Measurements from ENCODE around the gene BRF1. TPM values are rescaled to one million over a fixed set of nuclear protein-coding genes. Genes with fewer than 3 reads are reported as not detected.

Gene BRF1
- total and polyA plus RNA-seq, 5 donors: 17.9 to 21.1 (median 18.2) TPM

- Histone ChIP-seq H3K4me3 (ENCODE audit: low read length) (peak within 1 kb of the TSS; percentile 87), H3K27ac (ENCODE audit: low read length) (peak within 1 kb of the TSS; percentile 88), H3K4me1 (ENCODE audit: control insufficient read depth, insufficient read depth, low read length) (peaks cover 2% of the 10 kb centered on the region), H3K9me3 (ENCODE audit: control insufficient read depth, low read length) (no peaks in the 10 kb centered on the region), H3K27me3 (ENCODE audit: control insufficient read depth, insufficient read depth) (no peaks in the 10 kb centered on the region)
- peak; percentile 94 to 95 for ATAC-seq
- intact Hi-C loops (cut with DNase I): no loop called here
- WGBS: under 1% methylated on average over 129 of the region's 130 CpGs
- DNase-seq: peak; percentile 89 to 95 (median 95)
Measured at GRCh38 chr14:105248368-105249181, 52.2 kb downstream of the BRF1 start, which contains the start of gene BTBD6. BTBD6 (plus strand) TSS chr14:105248533; CDS start chr14:105248712, 179 bp downstream.

GRCh38 chr14:105247715-105248367, 53.0 kb downstream of the BRF1 start:
- Histone ChIP-seq H3K27me3 (ENCODE audit: control insufficient read depth, insufficient read depth) (no peaks in the 10 kb centered on the region), H3K4me1 (ENCODE audit: control insufficient read depth, insufficient read depth, low read length) (peaks cover 2% of the 10 kb centered on the region), H3K9me3 (ENCODE audit: control insufficient read depth, low read length) (no peaks in the 10 kb centered on the region), H3K27ac (ENCODE audit: low read length) (peak overlapping the region; percentile 34), H3K4me3 (ENCODE audit: low read length) (peak overlapping the region; percentile 87)
- intact Hi-C loops (cut with DNase I): no loop called here
- 36% methylated on average over 42 of the region's 42 CpGs for WGBS
- ATAC-seq (peak; percentile 3 to 12), DNase-seq (peak in 2 of 3 donors; percentile 63 to 69)

GRCh38 chr14:105247026-105247425, 53.8 kb downstream of the BRF1 start:
- WGBS: 95% methylated on average over 16 of the region's 16 CpGs
- no peaks in the 10 kb centered on the region for H3K9me3 ChIP-seq (ENCODE audit: control insufficient read depth, low read length)
- H3K27ac ChIP-seq (ENCODE audit: low read length): no peak overlapping the region
- H3K4me1 ChIP-seq (ENCODE audit: control insufficient read depth, insufficient read depth, low read length): peaks cover 2% of the 10 kb centered on the region
- ATAC-seq (no peak), DNase-seq (peak in 1 of 3 donors; percentile 51)
- intact Hi-C loops (cut with DNase I): no loop called here
- no peaks in the 10 kb centered on the region for H3K27me3 ChIP-seq (ENCODE audit: control insufficient read depth, insufficient read depth)
- no peak overlapping the region for H3K4me3 ChIP-seq (ENCODE audit: low read length)

GRCh38 chr14:105244334-105244733, 56.5 kb downstream of the BRF1 start:
- Histone ChIP-seq H3K27ac (ENCODE audit: low read length) (no peak overlapping the region), H3K4me1 (ENCODE audit: control insufficient read depth, insufficient read depth, low read length) (peaks cover under 1% of the 10 kb centered on the region), H3K27me3 (ENCODE audit: control insufficient read depth, insufficient read depth) (no peaks in the 10 kb centered on the region), H3K4me3 (ENCODE audit: low read length) (no peak overlapping the region), H3K9me3 (ENCODE audit: control insufficient read depth, low read length) (no peaks in the 10 kb centered on the region)
- intact Hi-C loops (cut with DNase I): no loop called here
- 78% methylated on average over 10 of the region's 10 CpGs for WGBS
- ATAC-seq (no peak), DNase-seq (peak in 1 of 3 donors; percentile 45)

- DNase-seq (peak in 1 of 3 donors; percentile 19), ATAC-seq (peak; percentile 11 to 42)
- H3K9me3 ChIP-seq (ENCODE audit: control insufficient read depth, low read length): no peaks in the 10 kb centered on the region
- no peaks in the 10 kb centered on the region for H3K4me1 ChIP-seq (ENCODE audit: control insufficient read depth, insufficient read depth, low read length)
- 85% methylated on average over 19 of the region's 19 CpGs for WGBS
- no peak overlapping the region for H3K27ac ChIP-seq (ENCODE audit: low read length)
- no peak overlapping the region for H3K4me3 ChIP-seq (ENCODE audit: low read length)
- intact Hi-C loops (cut with DNase I): no loop called here
- no peaks in the 10 kb centered on the region for H3K27me3 ChIP-seq (ENCODE audit: control insufficient read depth, insufficient read depth)
Measured at GRCh38 chr14:105241641-105242040, 59.2 kb downstream of the BRF1 start.

DNA sequence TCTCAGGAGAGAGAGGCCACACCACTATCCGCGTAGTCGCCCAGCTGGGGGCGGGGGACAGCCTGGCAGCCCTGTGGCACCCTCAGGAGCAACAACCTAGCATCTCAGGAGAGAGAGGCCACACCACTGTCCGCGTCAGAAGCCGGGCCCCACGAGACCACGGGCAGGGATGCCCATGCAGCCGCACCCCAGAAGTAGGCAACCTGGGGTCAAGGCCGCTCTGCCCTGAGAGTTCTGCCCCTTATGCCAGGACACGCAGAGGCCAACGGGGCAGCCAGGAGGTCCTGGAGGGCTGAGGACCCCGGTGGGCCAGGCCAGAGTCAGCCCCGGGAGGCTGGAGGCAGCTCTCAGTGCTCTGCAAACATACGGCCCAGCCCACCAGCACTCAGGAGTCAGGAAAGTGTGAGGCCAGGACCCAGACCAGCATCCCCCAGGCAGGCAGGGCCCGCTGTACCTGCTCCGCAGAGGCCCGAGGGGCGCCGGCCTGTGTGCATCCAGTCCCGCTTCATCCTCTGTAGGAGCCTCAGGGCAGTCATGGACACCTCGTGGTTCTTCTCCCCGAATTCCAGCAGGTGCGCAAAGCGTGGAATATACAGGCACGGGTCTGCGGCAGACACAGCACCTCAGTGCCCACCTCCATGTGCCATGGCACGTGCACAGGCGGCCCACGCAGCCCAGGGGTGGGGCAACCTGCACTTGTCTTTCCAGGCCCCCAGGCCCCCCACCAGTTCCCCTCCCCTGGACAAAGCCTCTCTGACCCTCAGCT, 59.8 kb downstream of the BRF1 start:
- ATAC-seq: peak; percentile 16 to 36
- Histone ChIP-seq H3K27ac (ENCODE audit: low read length) (no peak overlapping the region), H3K9me3 (ENCODE audit: control insufficient read depth, low read length) (no peaks in the 10 kb centered on the region), H3K4me3 (ENCODE audit: low read length) (no peak overlapping the region), H3K27me3 (ENCODE audit: control insufficient read depth, insufficient read depth) (no peaks in the 10 kb centered on the region), H3K4me1 (ENCODE audit: control insufficient read depth, insufficient read depth, low read length) (no peaks in the 10 kb centered on the region)
- intact Hi-C loops (cut with DNase I): no loop called here
- DNase-seq: peak in 1 of 3 donors; percentile 44
- 96% methylated on average over 27 of the region's 31 CpGs for WGBS

DNA sequence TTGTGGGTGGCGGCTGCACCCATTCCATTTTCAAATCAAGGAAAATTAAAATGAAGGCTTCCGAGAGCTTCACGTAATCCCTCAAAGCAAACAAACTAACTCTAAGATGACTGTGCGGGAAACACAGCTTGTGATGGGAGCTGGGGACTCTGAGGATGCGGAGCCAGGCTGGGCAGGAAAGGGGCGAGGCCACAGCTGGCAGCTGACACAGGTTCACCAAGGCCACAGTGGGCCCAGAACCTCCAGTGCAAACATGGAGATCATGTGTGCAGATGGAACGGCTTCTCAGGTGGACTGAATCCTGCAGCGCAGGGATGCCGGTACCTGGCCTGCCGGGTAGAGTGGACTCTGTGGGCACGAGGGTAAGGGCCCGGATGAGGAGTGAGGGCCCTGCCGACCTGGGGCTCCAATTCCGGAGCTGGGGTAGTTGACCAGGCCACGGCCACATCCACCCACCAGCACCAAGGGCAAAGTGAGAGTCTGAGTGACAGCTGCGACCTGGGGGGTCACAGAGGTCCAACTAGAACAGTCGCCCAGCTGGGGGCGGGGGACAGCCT, 71.6 kb downstream of the BRF1 start:
- DNase-seq (peak in 1 of 3 donors; percentile 42), ATAC-seq (no peak)
- Histone ChIP-seq H3K27me3 (ENCODE audit: control insufficient read depth, insufficient read depth) (no peaks in the 10 kb centered on the region), H3K27ac (ENCODE audit: low read length) (no peak overlapping the region), H3K9me3 (ENCODE audit: control insufficient read depth, low read length) (no peaks in the 10 kb centered on the region), H3K4me3 (ENCODE audit: low read length) (no peak overlapping the region), H3K4me1 (ENCODE audit: control insufficient read depth, insufficient read depth, low read length) (no peaks in the 10 kb centered on the region)
- WGBS: 92% methylated on average over 18 of the region's 18 CpGs
- intact Hi-C loops (cut with DNase I): no loop called here

- Histone ChIP-seq H3K27ac (ENCODE audit: low read length) (no peak overlapping the region), H3K27me3 (ENCODE audit: control insufficient read depth, insufficient read depth) (no peaks in the 10 kb centered on the region), H3K4me3 (ENCODE audit: low read length) (no peak overlapping the region), H3K4me1 (ENCODE audit: control insufficient read depth, insufficient read depth, low read length) (no peaks in the 10 kb centered on the region), H3K9me3 (ENCODE audit: control insufficient read depth, low read length) (no peaks in the 10 kb centered on the region)
- intact Hi-C loops (cut with DNase I): no loop called here
- peak; percentile 40 for ATAC-seq
- WGBS: 51% methylated on average over 17 of the region's 17 CpGs
- peak in 2 of 3 donors; percentile 6 to 61 for DNase-seq
Measured at GRCh38 chr14:105228562-105228961, 72.2 kb downstream of the BRF1 start.

GRCh38 chr14:105227346-105227745, 73.5 kb downstream of the BRF1 start:
- intact Hi-C loops (cut with DNase I): no loop called here
- Histone ChIP-seq H3K4me1 (ENCODE audit: control insufficient read depth, insufficient read depth, low read length) (no peaks in the 10 kb centered on the region), H3K9me3 (ENCODE audit: control insufficient read depth, low read length) (no peaks in the 10 kb centered on the region), H3K4me3 (ENCODE audit: low read length) (no peak overlapping the region), H3K27me3 (ENCODE audit: control insufficient read depth, insufficient read depth) (no peaks in the 10 kb centered on the region), H3K27ac (ENCODE audit: low read length) (no peak overlapping the region)
- ATAC-seq (no peak), DNase-seq (peak in 1 of 3 donors; percentile 11)
- WGBS: 97% methylated on average over 14 of the region's 14 CpGs

GRCh38 chr14:105226198-105226597, 74.6 kb downstream of the BRF1 start:
- H3K9me3 ChIP-seq (ENCODE audit: control insufficient read depth, low read length): no peaks in the 10 kb centered on the region
- no peak overlapping the region for H3K4me3 ChIP-seq (ENCODE audit: low read length)
- H3K27me3 ChIP-seq (ENCODE audit: control insufficient read depth, insufficient read depth): no peaks in the 10 kb centered on the region
- WGBS: 96% methylated on average over 10 of the region's 10 CpGs
- no peak overlapping the region for H3K27ac ChIP-seq (ENCODE audit: low read length)
- peak in 1 of 3 donors; percentile 22 for DNase-seq
- H3K4me1 ChIP-seq (ENCODE audit: control insufficient read depth, insufficient read depth, low read length): no peaks in the 10 kb centered on the region
- ATAC-seq: no peak
- intact Hi-C loops (cut with DNase I): no loop called here

All from right cardiac atrium (tissue), 5 donors.